GM23248 (cell line): Measurements from ENCODE around the gene GPR137C. TPM values are rescaled to one million over a fixed set of nuclear protein-coding genes. Genes with fewer than 3 reads are reported as not detected.

Source experiments
- DNase-seq: peaks from one replicate; pipeline ENCODE4 v3.0.0-alpha.2; 2015
- H2AFZ ChIP-seq: fragments of 200-600 bp; sonication (generic); 2 replicates; pipeline ENCODE4 v1.6.1; 2016; ENCODE audit warnings: antibody characterized with exemption
- H3F3A ChIP-seq: fragments of 200-600 bp; sonication (generic); 2 replicates; pipeline ENCODE4 v1.6.1; 2016; ENCODE audit warnings: mild to moderate bottlenecking, antibody characterized with exemption, mixed run types; ENCODE audit not compliant: insufficient read depth
- H3K27ac ChIP-seq: fragments of 200-600 bp; sonication (generic); 2 replicates; pipeline ENCODE4 v1.5.1; 2016; ENCODE audit warnings: mild to moderate bottlenecking
- H3K27me3 ChIP-seq: fragments of 200-600 bp; sonication (generic); replicated peaks from 2 replicates; pipeline ENCODE4 v1.6.1; 2016; ENCODE audit warnings: mild to moderate bottlenecking; ENCODE audit not compliant: insufficient read depth
- H3K36me3 ChIP-seq: fragments of 200-600 bp; sonication (generic); 2 replicates; pipeline ENCODE4 v1.6.1; 2016; ENCODE audit warnings: low read depth, mild to moderate bottlenecking
- H3K4me1 ChIP-seq: fragments of 200-600 bp; sonication (generic); 2 replicates; pipeline ENCODE4 v1.6.1; 2016; ENCODE audit warnings: mild to moderate bottlenecking; ENCODE audit not compliant: insufficient read depth
- H3K4me2 ChIP-seq: fragments of 200-600 bp; sonication (generic); one replicate; pipeline ENCODE4 v1.6.1; 2016; ENCODE audit warnings: mild to moderate bottlenecking; ENCODE audit not compliant: unreplicated experiment
- H3K4me3 ChIP-seq: fragments of 200-600 bp; sonication (generic); 2 replicates; pipeline ENCODE4 v1.5.1; 2016; ENCODE audit warnings: mild to moderate bottlenecking
- H3K79me2 ChIP-seq: fragments of 200-600 bp; sonication (generic); 2 replicates; pipeline ENCODE4 v1.6.1; 2016; ENCODE audit warnings: mild to moderate bottlenecking; ENCODE audit not compliant: insufficient read depth
- H3K9ac ChIP-seq: fragments of 200-600 bp; sonication (generic); 2 replicates; pipeline ENCODE4 v1.6.1; 2016; ENCODE audit warnings: mild to moderate bottlenecking
- H3K9me2 ChIP-seq: fragments of 200-600 bp; sonication (generic); 2 replicates; pipeline ENCODE4 v1.6.1; 2016; ENCODE audit warnings: mixed run types, mild to moderate bottlenecking, moderate library complexity; ENCODE audit not compliant: insufficient read depth
- H3K9me3 ChIP-seq: fragments of 200-600 bp; sonication (generic); one replicate; pipeline ENCODE4 v1.6.1; 2017; ENCODE audit warnings: low read depth
- H4K20me1 ChIP-seq: fragments of 200-600 bp; sonication (generic); 2 replicates; pipeline ENCODE4 v1.6.0; 2016; ENCODE audit not compliant: insufficient read depth
- EZH2 ChIP-seq: fragments of 200-600 bp; sonication (generic); IDR thresholded peaks from 2 replicates; pipeline ENCODE4 v1.6.1; 2018; ENCODE audit warnings: antibody characterized with exemption, mild to moderate bottlenecking; ENCODE audit not compliant: insufficient read depth, poor library complexity, severe bottlenecking
- EZH2phosphoT487 ChIP-seq: fragments of 200-600 bp; sonication (generic); IDR thresholded peaks from 2 replicates; pipeline ENCODE4 v1.6.1; 2018; ENCODE audit warnings: antibody characterized with exemption, moderate library complexity, mild to moderate bottlenecking, low read depth; ENCODE audit not compliant: insufficient read depth
- WGBS, 2 experiments: methylation state at CpG; one replicate each; pipeline ENCODE4 v1.1.6; 2015 to 2017; ENCODE audit warnings: low lambda C conversion rate in 2 of 2, low coverage in 1 of 2; ENCODE audit errors: missing lambda C conversion rate in 2 of 2; 5-methylcytosine and 5-hydroxymethylcytosine counted together
- in situ Hi-C: fragments of 300-500 bp; cut with MboI; formaldehyde crosslinking; loops from 2 replicates; pipeline ENCODE4 v1.15.0; 2020
- polyA plus RNA-seq: library from polyadenylated mRNA; unstranded; fragments of >200 nt; fragmentation: Nextera tagmentation; extraction: Ambion mirVana; gene quantifications from 2 replicates; pipeline ENCODE4 v1.2.1, GENCODE V29; 2016
- total RNA-seq: library from RNA; depleted of rRNA; stranded (reverse); fragments of >200 nt; shearing (Covaris generic); gene quantifications from 2 replicates; pipeline ENCODE4 v1.2.3, GENCODE V29; 2014; rRNA removed

Gene GPR137C
- total and polyA plus RNA-seq, 2 experiments from 2014 or later, result 0.86 to 1.1 TPM

DNA sequence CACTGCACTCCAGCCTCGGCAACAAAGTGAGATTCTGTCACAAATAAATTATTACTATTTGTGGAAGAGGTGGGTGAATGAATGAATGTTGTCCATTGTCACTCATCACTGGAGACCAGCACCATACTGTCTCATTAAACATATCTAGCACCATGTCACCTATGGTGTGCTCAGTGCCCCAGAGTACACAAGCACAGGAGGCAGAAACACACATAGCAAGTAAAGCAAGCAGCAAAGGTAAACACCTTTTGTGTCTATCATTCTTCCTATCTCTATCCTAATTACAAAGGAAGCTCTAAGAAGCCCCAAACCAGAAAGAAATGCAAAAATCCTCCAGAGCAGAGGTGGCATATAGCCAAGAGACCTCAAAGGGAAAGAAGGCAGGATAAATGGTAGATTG is 133.5 kb downstream of the GPR137C start:
- Histone ChIP-seq H3K9me3 (no peaks in the 10 kb centered on the region), H3K27me3 (no peaks in the 10 kb centered on the region), H2AFZ (no peak overlapping the region), H3F3A (no peaks in the 10 kb centered on the region), H4K20me1 (peaks cover 14% of the 10 kb centered on the region; the same call in 1 of the 2 replicates), H3K9ac (no peak overlapping the region), H3K9me2 (no peaks in the 10 kb centered on the region), H3K36me3 (no peaks in the 10 kb centered on the region), H3K4me3 (no peak overlapping the region), H3K4me2 (no peak overlapping the region), H3K27ac (no peak overlapping the region), H3K4me1 (no peaks in the 10 kb centered on the region), H3K79me2 (peaks cover 100% of the 10 kb centered on the region)
- no peak for DNase-seq
- 92 to 100% methylated on average over 1 of the region's 1 CpG for WGBS, 2 experiments
- in situ Hi-C loops, result no loop called here
- no peak for TF ChIP-seq EZH2phosphoT487
- no peak for TF ChIP-seq EZH2

Other genes with a start within 250 kb of the GPR137C start
- 6.2 and 7.2 TPM in 2 replicates for gene PTGER2, start 238.5 kb upstream of the GPR137C start, total RNA-seq
- 9.1 TPM in 2 replicates for gene PTGER2, start 238.5 kb upstream of the GPR137C start, polyA plus RNA-seq
- gene TXNDC16, start 331 bp upstream of the GPR137C start, total RNA-seq, result 2.1 and 2.5 TPM in 2 replicates
- 1.9 and 2.4 TPM in 2 replicates for gene TXNDC16, start 331 bp upstream of the GPR137C start, polyA plus RNA-seq
- 82.7 and 91.1 TPM in 2 replicates for gene ERO1A, start 142.7 kb downstream of the GPR137C start, total RNA-seq
- 45.1 and 48.6 TPM in 2 replicates for gene ERO1A, start 142.7 kb downstream of the GPR137C start, polyA plus RNA-seq
- 68.3 and 108 TPM in 2 replicates for gene PSMC6, start 154.4 kb downstream of the GPR137C start, total RNA-seq
- 92.4 and 98.8 TPM in 2 replicates for gene PSMC6, start 154.4 kb downstream of the GPR137C start, polyA plus RNA-seq
- gene STYX, start 177.3 kb downstream of the GPR137C start, total RNA-seq, result 19.3 and 20.1 TPM in 2 replicates
- gene STYX, start 177.3 kb downstream of the GPR137C start, polyA plus RNA-seq, result 21.7 and 23.0 TPM in 2 replicates
- gene GNPNAT1, start 238.8 kb downstream of the GPR137C start, total RNA-seq, result 58.9 and 64.1 TPM in 2 replicates
- gene GNPNAT1, start 238.8 kb downstream of the GPR137C start, polyA plus RNA-seq, result 59.6 and 64.5 TPM in 2 replicates